ENCODE measurements around the gene LRPAP1. TPM values are rescaled to one million over a fixed set of nuclear protein-coding genes. Genes with fewer than 3 reads are reported as not detected.
A peak's percentile ranks its signal among the peaks of the same experiment; 100 is the strongest.

Gene LRPAP1
- total RNA-seq, 1 donor from 2014 or later, result 121 TPM

DNA sequence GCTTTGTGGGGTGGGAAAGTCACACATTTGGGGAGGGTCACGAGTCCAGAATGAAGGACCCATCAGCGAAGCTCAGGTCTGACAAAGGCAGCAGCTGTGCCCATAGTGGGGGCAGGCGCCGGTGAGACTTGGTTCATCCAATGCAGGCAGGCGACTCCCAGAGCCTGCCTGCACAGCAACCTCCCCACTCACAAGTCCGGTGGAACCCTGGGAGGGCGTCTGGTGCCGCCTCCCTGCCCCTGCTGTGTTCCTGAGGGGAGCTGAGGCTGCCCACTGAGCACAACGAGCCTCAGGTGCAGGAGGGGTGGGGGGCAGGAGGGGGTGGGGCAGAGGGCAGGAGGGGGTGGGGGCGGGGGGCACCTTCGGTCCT lies 13.7 kb downstream of the LRPAP1 start:
- Mint-ChIP-seq H3K4me1 (no peaks in the 10 kb centered on the region), H3K27me3 (ENCODE audit: low read depth) (no peaks in the 10 kb centered on the region), H3K36me3 (peaks cover 14% of the 10 kb centered on the region), H3K9me3 (no peaks in the 10 kb centered on the region), H3K27ac (no peak overlapping the region), H3K4me3 (no peak overlapping the region)
- no peak for DNase-seq (ENCODE audit: low spot score in 2 of 2, unreplicated experiment in 2 of 2)
- TF ChIP-seq CTCF (IDR thresholded peaks at IDR 0.05; ENCODE audit: unreplicated experiment), result no peak

- H3K9me3 Mint-ChIP-seq, result no peaks in the 10 kb centered on the region
- no peaks in the 10 kb centered on the region for H3K4me1 Mint-ChIP-seq
- peaks cover 16% of the 10 kb centered on the region for H3K36me3 Mint-ChIP-seq
- no peak for DNase-seq (ENCODE audit: low spot score in 2 of 2, unreplicated experiment in 2 of 2)
- H3K27ac Mint-ChIP-seq, result no peak overlapping the region
- H3K27me3 Mint-ChIP-seq (ENCODE audit: low read depth), result no peaks in the 10 kb centered on the region
- H3K4me3 Mint-ChIP-seq, result no peak overlapping the region
- no peak for TF ChIP-seq CTCF (IDR thresholded peaks at IDR 0.05; ENCODE audit: unreplicated experiment)
Measured at GRCh38 chr4:3517731-3518510, 14.3 kb downstream of the LRPAP1 start.

- peaks cover 24% of the 10 kb centered on the region for H3K36me3 Mint-ChIP-seq
- no peak overlapping the region for H3K27ac Mint-ChIP-seq
- H3K4me3 Mint-ChIP-seq, result no peak overlapping the region
- H3K27me3 Mint-ChIP-seq (ENCODE audit: low read depth), result no peaks in the 10 kb centered on the region
- peak in 1 of 2 experiments; percentile 13 for DNase-seq (ENCODE audit: low spot score in 2 of 2, unreplicated experiment in 2 of 2)
- TF ChIP-seq CTCF (IDR thresholded peaks at IDR 0.05; ENCODE audit: unreplicated experiment), result no peak
- H3K9me3 Mint-ChIP-seq, result no peaks in the 10 kb centered on the region
- no peaks in the 10 kb centered on the region for H3K4me1 Mint-ChIP-seq
Measured at GRCh38 chr4:3516836-3517730, 15.1 kb downstream of the LRPAP1 start.

- Mint-ChIP-seq H3K4me1 (no peaks in the 10 kb centered on the region), H3K9me3 (no peaks in the 10 kb centered on the region), H3K27me3 (ENCODE audit: low read depth) (no peaks in the 10 kb centered on the region), H3K36me3 (peaks cover 29% of the 10 kb centered on the region), H3K27ac (no peak overlapping the region), H3K4me3 (no peak overlapping the region)
- DNase-seq (ENCODE audit: low spot score in 2 of 2, unreplicated experiment in 2 of 2), result peak in 1 of 2 experiments; percentile 6
- no peak for TF ChIP-seq CTCF (IDR thresholded peaks at IDR 0.05; ENCODE audit: unreplicated experiment)
Measured at GRCh38 chr4:3516061-3516835, 16.0 kb downstream of the LRPAP1 start.

DNA sequence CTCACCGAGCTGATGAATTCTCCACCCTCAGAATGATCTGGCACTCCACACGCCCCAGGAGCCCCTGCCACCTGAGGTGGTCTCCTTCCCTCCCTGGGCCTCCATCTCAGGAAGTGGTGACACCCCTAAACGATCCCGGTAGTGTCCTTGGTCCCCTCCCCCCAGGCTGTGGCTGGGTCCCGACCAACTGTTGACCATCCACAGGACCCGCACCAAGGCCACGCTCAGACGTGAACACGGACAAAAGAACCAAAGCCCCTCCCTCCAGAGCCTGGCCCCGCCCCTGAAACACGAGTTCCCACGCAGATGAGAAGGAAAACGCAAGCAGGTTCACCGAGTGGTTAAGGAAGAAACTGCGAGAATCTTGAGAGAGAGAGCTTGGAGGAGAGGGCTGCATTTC lies 16.6 kb downstream of the LRPAP1 start:
- TF ChIP-seq CTCF (IDR thresholded peaks at IDR 0.05; ENCODE audit: unreplicated experiment), result no peak
- peaks cover 34% of the 10 kb centered on the region for H3K36me3 Mint-ChIP-seq
- H3K27ac Mint-ChIP-seq, result no peak overlapping the region

More for the DNA sequence above, 16.6 kb downstream of the LRPAP1 start:
- no peaks in the 10 kb centered on the region for H3K27me3 Mint-ChIP-seq (ENCODE audit: low read depth)
- DNase-seq (ENCODE audit: low spot score in 2 of 2, unreplicated experiment in 2 of 2), result no peak
- H3K9me3 Mint-ChIP-seq, result no peaks in the 10 kb centered on the region
- H3K4me1 Mint-ChIP-seq, result no peaks in the 10 kb centered on the region
- H3K4me3 Mint-ChIP-seq, result no peak overlapping the region

Data from mesothelial cell of epicardium (in vitro differentiated cells).